CD4-positive, alpha-beta T cell treated with Interleukin-6 for 4 hours (primary cell): Measurements from ENCODE around the gene ITGA5.

Experiments used
- DNase-seq: peaks from one replicate; pipeline ENCODE4 v3.0.0-alpha.2; 2020; ENCODE audit warnings: mixed read lengths

ITGA5 gene

DNA sequence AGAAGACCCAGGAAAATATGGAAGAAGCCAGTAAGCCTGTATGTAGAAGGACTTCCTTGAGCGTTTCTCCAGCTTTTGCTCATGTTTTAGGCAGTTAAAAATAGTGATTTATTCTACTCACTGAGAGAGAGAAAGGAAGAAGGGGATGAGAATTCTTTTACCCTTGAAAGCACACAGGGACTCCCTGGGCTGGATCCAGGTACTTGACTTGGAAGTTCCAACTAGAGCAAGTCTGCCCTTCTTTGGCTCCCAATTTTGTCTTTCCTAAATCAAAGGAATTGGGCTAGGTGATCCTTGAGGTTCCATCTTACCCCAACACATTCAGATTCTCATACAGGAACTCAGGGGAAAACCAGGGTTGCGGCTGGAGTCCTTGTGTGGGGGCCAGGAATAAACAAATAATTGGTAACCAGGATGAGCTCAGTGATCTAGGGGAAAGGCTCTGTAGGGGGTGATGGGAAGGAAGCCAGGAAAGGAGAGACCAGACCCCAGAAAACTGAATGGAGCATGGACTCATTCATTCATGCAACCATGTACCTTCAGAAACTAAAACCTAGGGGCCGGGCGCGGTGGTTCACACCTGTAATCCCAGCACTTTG, 11.5 kb upstream of the ITGA5 start:
- DNase-seq: no peak

DNA sequence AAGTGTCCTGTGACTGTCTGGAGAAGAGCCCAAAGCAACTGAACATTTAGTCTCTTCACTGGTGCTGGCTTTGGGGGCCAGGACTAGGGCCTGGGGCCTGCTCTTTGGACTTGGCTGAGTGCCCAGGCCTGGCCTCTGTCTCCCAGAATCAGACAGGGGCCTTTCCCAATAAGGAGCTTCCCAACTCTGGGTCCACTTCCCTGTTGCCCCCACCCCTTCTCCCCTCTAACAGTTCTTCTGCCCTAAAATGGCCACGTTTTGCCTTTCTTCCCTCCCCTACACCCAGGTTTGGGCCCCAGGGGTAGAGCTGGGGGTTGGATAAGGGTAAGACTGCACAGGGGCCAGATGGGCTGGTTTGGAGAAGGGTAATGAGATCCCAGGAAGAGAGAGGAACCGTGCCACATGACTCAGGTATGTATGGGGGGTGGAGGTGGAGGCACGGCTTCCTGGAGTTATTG, 10.0 kb upstream of the ITGA5 start:
- DNase-seq: no peak

GRCh38 chr12:54428050-54429013, 9.3 kb upstream of the ITGA5 start:
- DNase-seq: peak; percentile 43

DNA sequence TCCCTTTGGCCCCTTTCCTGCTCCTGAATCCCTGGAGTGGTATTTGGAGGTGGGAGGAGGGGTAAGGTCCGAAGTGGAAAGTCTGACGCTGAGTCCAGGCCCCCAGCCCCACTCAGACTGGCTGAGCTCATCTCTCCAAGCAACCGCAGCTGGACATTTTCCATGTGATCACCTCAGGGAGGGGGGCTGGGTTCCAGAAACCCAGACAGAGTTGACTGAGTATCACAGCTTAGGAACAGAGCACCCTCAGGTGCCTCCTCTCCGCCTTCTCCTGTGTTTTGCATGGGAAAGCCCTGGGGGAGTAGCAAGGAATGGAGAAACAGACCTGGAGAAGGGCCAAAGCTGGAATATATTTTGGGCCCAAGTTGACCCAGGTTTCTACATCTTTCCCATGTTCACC, 8.0 kb upstream of the ITGA5 start:
- no peak for DNase-seq

- no peak for DNase-seq
Measured at GRCh38 chr12:54426690-54427089, 7.6 kb upstream of the ITGA5 start.

DNA sequence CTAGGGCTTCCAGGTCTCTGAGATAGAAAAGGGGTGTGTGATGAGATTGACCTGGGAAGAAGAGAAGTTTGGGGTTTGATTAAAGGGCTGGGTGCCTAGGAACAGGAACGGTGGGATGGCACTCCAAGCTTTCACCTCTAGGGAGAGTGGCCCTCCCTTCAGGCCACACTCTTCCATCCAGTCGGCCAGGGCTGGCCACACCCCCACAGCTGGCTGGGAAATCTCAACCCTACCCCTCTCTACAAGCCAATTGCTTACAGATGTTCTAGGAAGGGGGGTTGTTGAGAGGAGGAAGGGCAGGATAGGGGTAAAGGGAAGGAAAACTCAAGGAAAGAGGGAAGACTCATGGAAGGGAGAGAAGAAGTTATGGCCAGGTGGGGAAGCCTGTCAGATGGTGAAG, 6.6 kb upstream of the ITGA5 start:
- no peak for DNase-seq

- DNase-seq: no peak
Measured at GRCh38 chr12:54424224-54424623, 5.2 kb upstream of the ITGA5 start.

- no peak for DNase-seq
Measured at GRCh38 chr12:54423816-54424150, 4.7 kb upstream of the ITGA5 start.

DNA sequence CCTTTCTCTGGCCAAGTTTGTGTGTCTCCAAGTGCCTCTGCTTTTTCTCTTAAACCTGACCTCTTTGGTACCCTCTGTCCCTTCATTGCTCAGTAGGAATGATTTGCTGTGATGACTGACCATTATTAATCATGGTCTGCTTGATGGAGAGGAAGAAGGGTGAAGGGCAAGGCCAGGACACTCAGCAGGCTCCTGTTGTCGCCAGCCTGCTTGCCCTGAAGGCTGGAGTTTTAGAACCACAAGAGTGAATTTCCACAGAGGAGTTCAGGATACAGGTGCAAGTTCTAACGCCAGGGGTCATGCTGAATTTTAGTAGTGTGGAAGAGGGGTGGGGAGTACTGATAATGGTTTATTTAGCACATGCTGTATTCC, 2.8 kb upstream of the ITGA5 start:
- no peak for DNase-seq

DNA sequence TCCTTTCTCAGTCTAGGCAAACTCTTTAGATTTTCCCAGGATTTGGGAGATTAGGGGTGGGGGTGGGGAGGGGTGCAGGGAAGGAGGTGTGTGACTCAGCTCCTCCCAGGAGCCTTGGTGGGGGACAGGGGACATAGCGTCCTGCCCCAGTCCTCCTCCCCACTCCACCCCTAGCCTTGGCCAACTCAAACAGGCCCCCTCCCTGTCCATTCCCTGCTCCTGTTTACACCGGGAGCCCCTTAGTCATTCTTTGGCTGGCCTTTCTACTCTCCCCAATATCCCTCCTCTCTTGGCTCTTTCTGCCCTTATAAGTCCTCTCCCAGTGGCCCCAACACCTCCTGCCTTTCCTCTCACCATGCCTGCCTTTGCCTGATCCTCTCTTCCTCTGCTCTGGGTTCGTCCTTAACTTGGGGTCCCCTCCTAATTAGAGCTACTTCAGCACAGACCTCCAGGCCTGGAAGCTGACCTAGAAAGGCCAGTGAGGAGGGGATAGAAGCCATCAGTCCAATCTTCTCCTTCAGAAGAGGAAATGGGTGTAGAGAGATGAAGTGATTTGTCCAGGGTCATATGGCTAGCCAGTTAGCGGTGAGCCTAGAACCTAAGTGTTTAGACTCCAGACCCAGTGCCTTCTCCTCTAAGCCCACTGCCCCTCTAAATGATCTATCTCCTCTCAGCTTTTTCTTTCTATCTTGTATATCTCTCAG, 2.3 kb upstream of the ITGA5 start:
- DNase-seq: no peak

GRCh38 chr12:54420766-54421144, 1.7 kb upstream of the ITGA5 start:
- no peak for DNase-seq

DNA sequence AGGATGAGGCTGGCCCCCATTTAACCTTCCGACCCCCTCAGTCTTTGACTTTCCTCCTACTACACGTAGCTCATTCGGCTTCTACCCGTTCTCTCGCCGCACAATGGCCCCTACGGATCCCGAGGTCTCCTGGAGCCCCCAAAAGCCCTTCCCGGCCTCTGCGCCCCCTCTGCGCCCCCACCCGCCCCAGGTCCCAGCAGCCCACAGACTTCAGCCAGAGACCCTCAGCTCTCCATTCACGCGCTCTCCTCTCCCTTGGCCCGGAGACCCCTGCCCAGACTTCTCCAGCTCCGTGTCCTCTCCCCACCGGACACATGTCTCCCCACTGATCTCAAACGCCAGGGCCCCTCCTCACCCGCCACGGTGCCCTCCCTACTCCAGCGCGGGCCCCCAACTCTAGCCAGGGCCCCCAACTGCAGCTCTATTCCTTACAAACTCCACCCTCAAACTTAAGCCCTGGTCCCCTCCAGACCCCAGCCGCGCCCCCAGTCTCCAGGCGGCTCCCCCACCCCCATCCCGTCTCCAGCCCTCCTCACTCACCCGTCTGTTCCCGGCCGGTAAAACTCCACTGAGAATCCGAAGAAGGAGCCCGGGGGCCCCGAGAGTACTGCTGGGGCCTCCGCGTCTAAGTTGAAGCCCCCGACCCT, 502 bp downstream of the ITGA5 start:
- DNase-seq: no peak

DNA sequence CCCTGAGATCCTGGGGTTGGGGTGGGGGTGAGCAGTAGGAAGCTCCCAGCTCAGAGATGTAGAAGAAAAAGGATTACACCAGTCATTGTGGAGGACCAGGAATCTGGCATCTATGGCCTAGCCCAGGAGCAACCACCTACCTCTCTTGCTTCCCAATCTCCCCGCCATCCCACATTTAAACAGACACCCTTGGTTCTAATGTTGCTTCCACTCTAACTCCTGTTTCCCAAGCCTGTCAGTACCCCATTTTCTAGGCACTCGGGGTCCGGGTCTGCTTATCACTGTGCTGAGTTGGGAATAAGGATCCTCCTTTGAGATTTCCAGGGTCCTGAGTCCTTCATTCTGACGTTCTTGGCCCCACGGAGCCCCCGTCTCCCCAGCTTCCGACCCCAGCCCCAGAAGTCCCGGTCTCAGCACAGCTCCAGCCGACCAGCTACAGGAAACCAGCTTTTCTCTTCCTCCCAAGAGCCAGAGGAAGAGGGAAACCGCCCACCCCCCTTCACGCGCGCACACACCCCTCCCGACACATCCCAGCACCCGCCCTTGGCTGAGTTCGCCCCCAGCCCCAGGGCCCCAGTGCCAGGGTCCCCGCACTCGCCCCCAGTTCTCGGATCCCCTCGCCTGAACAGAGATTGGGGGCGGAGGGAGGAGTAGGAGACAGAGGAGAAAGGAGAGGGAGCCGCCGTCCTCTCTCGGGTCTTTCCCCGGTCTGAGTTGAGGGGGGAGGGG, 1.2 kb downstream of the ITGA5 start:
- DNase-seq: peak; percentile 48

GRCh38 chr12:54416687-54417603, 2.1 kb downstream of the ITGA5 start:
- peak; percentile 39 for DNase-seq

DNA sequence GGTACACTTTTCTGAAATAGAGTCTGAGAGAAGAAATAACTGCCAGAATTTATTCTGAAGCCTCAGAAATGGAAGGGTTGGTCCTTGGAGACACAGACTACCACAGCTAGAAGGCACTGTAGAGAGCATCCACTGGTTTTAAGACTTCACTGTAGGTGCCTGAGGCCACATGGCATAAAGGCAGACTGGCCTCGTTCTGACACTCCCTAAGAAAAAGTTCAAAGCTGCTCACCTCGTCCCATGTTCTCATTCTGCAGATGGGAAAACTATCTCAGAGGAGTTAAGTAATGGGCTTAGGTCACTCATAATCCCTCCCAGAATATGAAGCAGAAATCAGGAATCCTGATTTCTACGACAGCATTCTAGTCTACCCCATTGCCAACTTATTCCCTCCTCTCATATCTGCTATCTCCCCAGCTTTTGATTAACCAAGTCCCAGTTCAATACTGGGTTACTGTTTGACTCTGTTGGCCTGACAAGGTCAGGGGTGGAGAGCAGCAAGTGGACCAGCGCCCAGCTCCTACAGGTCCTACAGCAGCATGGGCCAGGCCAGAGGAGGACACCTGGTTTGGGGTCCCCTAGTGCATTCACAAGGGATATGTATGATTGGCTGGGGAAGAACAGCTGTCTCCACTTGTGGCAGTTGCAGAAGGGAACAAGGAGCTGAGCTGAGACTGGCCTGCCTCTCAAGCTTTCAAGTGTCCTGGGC, 3.7 kb downstream of the ITGA5 start:
- no peak for DNase-seq

DNA sequence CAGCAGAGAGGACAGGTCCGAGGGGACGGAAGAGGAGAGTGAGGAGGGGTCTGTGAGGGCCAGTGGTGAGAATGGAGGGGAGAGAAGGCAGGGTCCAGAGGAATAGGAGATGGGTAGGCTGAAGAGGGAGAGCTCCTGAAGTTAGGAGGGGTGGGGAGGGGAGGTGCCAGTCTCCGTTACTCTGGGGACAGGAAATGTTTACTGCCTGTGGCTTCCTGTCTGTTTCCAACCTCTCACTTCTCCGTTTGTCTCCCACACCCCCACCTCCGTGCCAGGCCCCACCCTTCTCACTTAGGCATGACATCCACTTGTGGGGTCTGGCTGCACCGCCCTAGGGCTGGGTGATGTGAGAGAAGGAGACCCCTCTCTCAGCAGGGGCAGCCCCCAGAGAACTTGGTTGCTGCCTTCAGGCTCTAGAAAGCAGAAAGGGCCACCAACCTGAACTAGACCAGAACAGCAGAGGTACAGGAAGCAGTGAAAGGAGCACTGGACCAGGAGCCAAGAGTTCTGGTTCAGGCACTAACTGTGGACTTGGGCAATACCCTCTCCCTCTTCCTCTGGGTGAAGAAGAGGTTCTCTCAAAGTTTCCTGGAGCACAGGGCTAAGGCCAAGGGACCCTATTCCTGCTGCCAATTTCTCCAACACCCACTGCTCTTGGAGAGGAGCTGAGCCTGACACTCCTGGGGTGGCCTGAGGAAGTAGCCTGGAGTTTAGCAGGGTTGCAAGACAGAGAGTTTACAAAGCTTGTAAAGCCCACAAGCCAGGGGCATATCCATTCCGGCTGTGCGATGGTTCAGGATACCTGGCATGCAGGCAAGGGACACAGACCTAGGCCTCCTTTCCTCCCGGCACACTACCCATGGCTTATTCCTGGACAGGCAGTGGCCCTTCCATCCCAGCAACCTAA, 5.5 kb downstream of the ITGA5 start:
- peak; percentile 88 for DNase-seq

DNA sequence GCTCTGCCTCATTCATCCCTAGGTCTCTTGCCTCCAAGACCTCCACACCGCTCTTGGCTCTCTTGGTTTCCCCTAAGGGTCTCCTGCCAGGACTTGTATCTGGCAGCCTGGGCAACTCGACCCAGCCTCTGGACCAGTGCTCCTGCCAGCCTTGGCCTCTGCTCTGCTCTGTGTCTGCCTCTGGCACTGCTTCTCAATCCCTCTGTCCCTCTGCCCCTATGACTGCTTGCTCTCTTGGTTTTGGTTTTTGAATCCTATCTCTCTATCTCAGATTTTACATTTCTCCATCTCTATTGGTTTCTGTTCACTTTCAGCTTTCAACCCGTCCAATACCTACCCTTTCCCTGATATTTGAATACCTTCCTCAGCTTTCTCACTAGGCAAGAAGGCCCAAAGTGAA, 6.3 kb downstream of the ITGA5 start:
- DNase-seq: no peak

- no peak for DNase-seq
Measured at GRCh38 chr12:54412348-54412747, 6.7 kb downstream of the ITGA5 start.

DNA sequence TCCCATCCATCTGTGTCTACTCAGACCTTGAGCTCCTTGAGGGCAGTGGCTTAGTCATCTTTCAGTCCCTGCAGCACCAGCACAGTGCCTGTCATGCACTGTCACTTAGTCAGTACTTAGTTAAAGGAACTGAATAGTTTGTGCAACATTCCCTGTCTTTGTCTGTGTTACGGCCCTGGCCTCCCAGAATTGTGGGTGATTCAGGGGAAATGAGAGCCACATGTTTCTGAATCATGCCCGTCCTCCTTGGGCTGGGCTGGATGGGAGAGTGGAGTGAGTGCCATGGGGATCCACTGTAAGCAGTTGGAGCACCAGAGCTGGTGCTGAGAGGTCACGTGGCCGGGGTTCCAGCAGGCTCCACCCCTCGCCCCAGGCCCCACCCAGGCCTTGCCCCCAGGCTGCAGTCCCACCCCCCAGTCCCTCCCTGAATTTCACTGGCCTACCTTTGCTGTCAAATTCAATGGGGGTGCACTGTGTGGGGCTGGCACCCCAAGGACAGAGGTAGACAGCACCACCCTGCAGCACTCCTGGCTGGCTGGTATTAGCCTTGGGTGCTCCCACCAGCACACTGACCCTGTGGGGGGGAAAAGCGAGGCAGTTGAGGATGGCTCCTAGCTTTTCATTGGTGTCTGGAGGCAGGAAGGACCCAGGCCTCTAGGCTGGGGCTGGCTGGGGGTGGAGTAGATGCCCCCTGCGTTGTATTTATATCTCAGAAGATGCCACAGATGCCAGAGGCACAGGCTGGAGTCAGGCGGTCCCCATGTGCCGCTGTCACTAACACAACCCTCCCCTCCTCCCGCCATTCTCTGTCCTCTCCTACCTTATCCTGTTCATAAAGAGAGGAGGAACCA, 7.5 kb downstream of the ITGA5 start:
- DNase-seq: peak; percentile 79
